HG02973 (cell line): ENCODE results near the gene HARS1.
A peak's percentile ranks its signal among the peaks of the same experiment; 100 is the strongest.
"Not testable (repeated sequence)": the region's sequence is repeated elsewhere in the genome, so short reads cannot be mapped to it uniquely, and the experiment has no call there.

ENCODE experiments used
- ATAC-seq: cut with Tn5 transposase; IDR thresholded peaks from one replicate; pipeline ENCODE4 v1.9.1; 2021; ENCODE audit warnings: moderate library complexity; ENCODE audit not compliant: unreplicated experiment

Gene HARS1

GRCh38 chr5:140690941-140691924 is at the start of gene HARS1, which contains the start of gene HARS2:
Gene HARS1, minus strand, starts transcription at chr5:140691370. Its CDS starts 66 bp downstream, at chr5:140691304.
Gene HARS2, plus strand, starts transcription at chr5:140691455. Its CDS starts 194 bp downstream, at chr5:140691649.
- peak; percentile 94 for ATAC-seq

- ATAC-seq, result no peak
Observed at GRCh38 chr5:140737486-140737885, 46.3 kb upstream of the HARS1 start.

- ATAC-seq, result no peak
Observed at GRCh38 chr5:140734354-140734753, 43.2 kb upstream of the HARS1 start.

- ATAC-seq, result no peak
Observed at GRCh38 chr5:140733098-140733497, 41.9 kb upstream of the HARS1 start.

GRCh38 chr5:140725799-140726471 is 34.8 kb upstream of the HARS1 start:
- ATAC-seq, result peak; percentile 96

GRCh38 chr5:140721395-140721794 is 30.2 kb upstream of the HARS1 start:
- ATAC-seq, result not testable (repeated sequence)

GRCh38 chr5:140720738-140721137 is 29.6 kb upstream of the HARS1 start:
- ATAC-seq, result not testable (repeated sequence)

GRCh38 chr5:140718266-140718592 is 27.1 kb upstream of the HARS1 start:
- ATAC-seq, result no peak

- not testable (repeated sequence) for ATAC-seq
Observed at GRCh38 chr5:140716238-140716637, 25.1 kb upstream of the HARS1 start.

GRCh38 chr5:140713562-140714094 is 22.5 kb upstream of the HARS1 start:
- ATAC-seq, result no peak

GRCh38 chr5:140711794-140712193 is 20.6 kb upstream of the HARS1 start:
- no peak for ATAC-seq

- peak; percentile 82 for ATAC-seq
Observed at GRCh38 chr5:140710899-140711552, 19.9 kb upstream of the HARS1 start.

GRCh38 chr5:140708787-140709186 is 17.6 kb upstream of the HARS1 start:
- ATAC-seq, result not testable (repeated sequence)

- no peak for ATAC-seq
Observed at GRCh38 chr5:140707812-140708211, 16.6 kb upstream of the HARS1 start.

- ATAC-seq, result peak; percentile 90
Observed at GRCh38 chr5:140700177-140701144, 9.3 kb upstream of the HARS1 start, which contains the start of gene ZMAT2. Gene ZMAT2, plus strand, starts transcription at chr5:140700447. Its CDS starts 14 bp downstream, at chr5:140700461.

GRCh38 chr5:140696891-140697492 is 5.8 kb upstream of the HARS1 start:
- no peak for ATAC-seq

GRCh38 chr5:140694276-140694675 is 3.1 kb upstream of the HARS1 start:
- ATAC-seq, result no peak

- no peak for ATAC-seq
Observed at GRCh38 chr5:140690376-140690932, 716 bp downstream of the HARS1 start.

GRCh38 chr5:140678993-140679392 is 12.2 kb downstream of the HARS1 start:
- no peak for ATAC-seq
